Fibroblast of the aortic adventitia (primary cell): ENCODE results near the gene GPRC5D. TPM values are rescaled to one million over a fixed set of nuclear protein-coding genes. Genes with fewer than 3 reads are reported as not detected.

Experiments
- DNase-seq: peaks from one replicate; pipeline ENCODE4 v3.0.0-alpha.2; 2010; ENCODE audit warnings: low read depth
- H3K4me3 ChIP-seq: 2 replicates; pipeline ENCODE4 v1.5.1; 2011; ENCODE audit warnings: low read depth, mild to moderate bottlenecking, control low read depth, low read length, moderate library complexity
- CTCF ChIP-seq: IDR thresholded peaks from 2 replicates; pipeline ENCODE4 v1.5.1; 2011; ENCODE audit warnings: mild to moderate bottlenecking, low read length, control low read depth, inconsistent platforms; ENCODE audit not compliant: insufficient read depth
- total RNA-seq: library from RNA; depleted of rRNA; stranded (reverse); fragments of >200 nt; gene quantifications from 2 replicates; pipeline ENCODE4 v1.2.3, GENCODE V29; 2012; ENCODE audit warnings: low replicate concordance

Gene GPRC5D
- total RNA-seq, 1 donor, result not detected

GRCh38 chr12:12998248-12998647 lies 46.3 kb upstream of the GPRC5D start:
- no peak for TF ChIP-seq CTCF
- peak overlapping the region; percentile 31 for H3K4me3 ChIP-seq
- DNase-seq, result no peak

- TF ChIP-seq CTCF, result no peak
- DNase-seq, result no peak
- no peak overlapping the region for H3K4me3 ChIP-seq
These were observed 45.8 kb upstream of the GPRC5D start for GRCh38 chr12:12997734-12998133.

GRCh38 chr12:12997156-12997555 lies 45.2 kb upstream of the GPRC5D start:
- no peak for DNase-seq
- no peak overlapping the region for H3K4me3 ChIP-seq
- TF ChIP-seq CTCF, result no peak

GRCh38 chr12:12996209-12996608 lies 44.2 kb upstream of the GPRC5D start:
- no peak overlapping the region for H3K4me3 ChIP-seq
- no peak for TF ChIP-seq CTCF
- DNase-seq, result no peak

GRCh38 chr12:12995088-12995487 lies 43.1 kb upstream of the GPRC5D start:
- no peak for DNase-seq
- no peak overlapping the region for H3K4me3 ChIP-seq
- no peak for TF ChIP-seq CTCF

- no peak for TF ChIP-seq CTCF
- no peak for DNase-seq
- peak overlapping the region; percentile 47 for H3K4me3 ChIP-seq
These were observed 41.4 kb upstream of the GPRC5D start for GRCh38 chr12:12993367-12993766.

- peak; percentile 94 for DNase-seq
- no peak for TF ChIP-seq CTCF
- H3K4me3 ChIP-seq, result peak overlapping the region; percentile 47
These were observed 40.6 kb upstream of the GPRC5D start for GRCh38 chr12:12992418-12993130.
